Measurements from ENCODE around the gene LRRC7.

DNA sequence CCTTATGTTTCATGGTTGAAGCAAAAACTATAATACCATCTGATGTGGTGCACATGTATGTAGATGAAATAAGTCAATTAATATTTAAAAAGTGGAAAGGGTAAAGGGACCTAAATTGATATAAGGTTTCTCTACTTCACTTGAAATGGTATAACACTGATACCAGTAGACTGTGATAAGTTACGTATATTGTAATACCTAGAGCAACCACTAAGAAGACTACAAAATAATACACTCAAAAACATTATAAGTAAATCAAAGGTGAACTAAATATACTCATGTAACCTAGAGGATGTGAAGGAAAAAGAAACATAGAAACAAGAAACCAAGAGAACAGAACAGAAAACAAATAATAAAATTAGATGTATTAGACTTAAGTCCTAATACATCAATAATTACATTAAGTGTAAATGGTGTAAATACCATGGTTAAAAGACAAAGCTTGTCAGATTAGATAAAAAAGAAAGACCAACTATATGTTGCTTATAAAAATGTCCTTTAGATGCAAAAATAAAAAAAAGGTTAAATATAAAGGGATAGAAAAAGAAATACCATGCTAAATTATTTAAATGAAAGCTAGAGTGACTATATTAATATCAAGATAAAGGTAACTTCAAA, 118.8 kb downstream of the LRRC7 start:
- no peak for TF ChIP-seq CTCF (IDR thresholded peaks at IDR 0.05)
- no peak for TF ChIP-seq RCOR1 (IDR thresholded peaks at IDR 0.05; ENCODE audit: low read length)

Measured in SK-N-SH (cell line).